Breast epithelium (tissue), 3 donors: ENCODE data around the gene PNMT.

Source experiments
- CTCF ChIP-seq, 3 donors: fragments of 450-650 bp; IDR thresholded peaks; one replicate each; pipeline ENCODE4 v1.5.1; 2016 to 2017; ENCODE audit warnings: antibody characterized with exemption in 3 of 3, mild to moderate bottlenecking in 3 of 3, moderate library complexity in 3 of 3
- POLR2A ChIP-seq: fragments of 450-650 bp; IDR thresholded peaks from one replicate; pipeline ENCODE4 v1.6.1; 2016; ENCODE audit warnings: antibody characterized with exemption, mild to moderate bottlenecking, moderate library complexity

- TF ChIP-seq CTCF (IDR thresholded peaks at IDR 0.05) (no peak), POLR2A (no peak)
Observed at GRCh38 chr17:39632153-39632941, 35.9 kb upstream of the PNMT start.
